Measurements from ENCODE around the gene TUBA4A. TPM values are rescaled to one million over a fixed set of nuclear protein-coding genes. Genes with fewer than 3 reads are reported as not detected.

Gene TUBA4A
- total RNA-seq, result 0.47 to 1.1 TPM (median 0.63 TPM) in 3 replicates

DNA sequence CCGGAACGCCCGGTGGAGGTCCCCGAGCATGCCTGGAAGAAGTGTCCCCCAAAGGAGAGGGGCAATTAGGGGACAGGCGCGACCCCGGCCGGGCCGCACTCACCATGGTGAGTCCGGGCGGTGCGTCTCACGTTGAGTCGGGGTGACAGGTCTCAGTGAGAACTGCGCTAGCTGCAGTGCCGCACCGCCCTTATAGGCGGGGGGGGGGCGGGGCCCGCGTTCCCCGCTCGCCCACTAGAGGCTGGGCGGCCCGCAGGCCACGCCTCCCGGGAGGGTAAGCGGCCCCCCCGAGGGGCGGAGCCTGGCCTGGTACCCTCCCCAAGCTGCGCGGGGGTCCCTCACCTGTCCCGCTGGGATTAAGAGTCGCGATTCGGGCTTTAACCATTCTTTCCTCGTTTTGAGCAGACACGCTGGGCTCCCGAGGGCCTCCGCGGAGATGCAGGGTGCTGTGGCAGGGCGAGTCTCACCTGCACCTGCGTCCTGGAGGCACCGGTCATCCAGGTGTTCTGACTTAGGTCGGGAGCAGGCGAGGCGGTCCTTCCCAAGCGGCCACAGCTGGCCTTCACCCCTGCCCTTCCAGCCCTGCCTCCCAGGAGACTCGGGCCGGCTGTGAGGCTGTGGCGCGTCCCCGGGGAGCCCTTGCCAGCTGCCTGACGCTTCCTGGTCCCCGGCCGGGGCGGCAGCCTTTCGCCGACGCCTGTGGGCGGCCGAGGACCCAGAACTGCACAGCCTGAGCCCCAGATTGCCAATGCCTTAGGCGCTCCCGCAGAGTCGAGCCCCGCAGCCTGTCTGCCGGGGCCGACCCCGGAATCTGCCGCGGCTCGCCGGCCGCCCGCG lies at the start of gene TUBA4A:
Gene TUBA4A (minus strand): TSS at position 166 of the 837 bp plus-strand sequence. CDS start 60 bp downstream, at position 106.
- Mint-ChIP-seq H3K4me1 (peaks cover 25% of the 10 kb centered on the region), H3K27ac (no peak within 1 kb of the TSS)
- TF ChIP-seq, protein P1, sequence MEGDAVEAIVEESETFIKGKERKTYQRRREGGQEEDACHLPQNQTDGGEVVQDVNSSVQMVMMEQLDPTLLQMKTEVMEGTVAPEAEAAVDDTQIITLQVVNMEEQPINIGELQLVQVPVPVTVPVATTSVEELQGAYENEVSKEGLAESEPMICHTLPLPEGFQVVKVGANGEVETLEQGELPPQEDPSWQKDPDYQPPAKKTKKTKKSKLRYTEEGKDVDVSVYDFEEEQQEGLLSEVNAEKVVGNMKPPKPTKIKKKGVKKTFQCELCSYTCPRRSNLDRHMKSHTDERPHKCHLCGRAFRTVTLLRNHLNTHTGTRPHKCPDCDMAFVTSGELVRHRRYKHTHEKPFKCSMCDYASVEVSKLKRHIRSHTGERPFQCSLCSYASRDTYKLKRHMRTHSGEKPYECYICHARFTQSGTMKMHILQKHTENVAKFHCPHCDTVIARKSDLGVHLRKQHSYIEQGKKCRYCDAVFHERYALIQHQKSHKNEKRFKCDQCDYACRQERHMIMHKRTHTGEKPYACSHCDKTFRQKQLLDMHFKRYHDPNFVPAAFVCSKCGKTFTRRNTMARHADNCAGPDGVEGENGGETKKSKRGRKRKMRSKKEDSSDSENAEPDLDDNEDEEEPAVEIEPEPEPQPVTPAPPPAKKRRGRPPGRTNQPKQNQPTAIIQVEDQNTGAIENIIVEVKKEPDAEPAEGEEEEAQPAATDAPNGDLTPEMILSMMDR (IDR thresholded peaks at IDR 0.05; ENCODE audit: unreplicated experiment), result no peak

DNA sequence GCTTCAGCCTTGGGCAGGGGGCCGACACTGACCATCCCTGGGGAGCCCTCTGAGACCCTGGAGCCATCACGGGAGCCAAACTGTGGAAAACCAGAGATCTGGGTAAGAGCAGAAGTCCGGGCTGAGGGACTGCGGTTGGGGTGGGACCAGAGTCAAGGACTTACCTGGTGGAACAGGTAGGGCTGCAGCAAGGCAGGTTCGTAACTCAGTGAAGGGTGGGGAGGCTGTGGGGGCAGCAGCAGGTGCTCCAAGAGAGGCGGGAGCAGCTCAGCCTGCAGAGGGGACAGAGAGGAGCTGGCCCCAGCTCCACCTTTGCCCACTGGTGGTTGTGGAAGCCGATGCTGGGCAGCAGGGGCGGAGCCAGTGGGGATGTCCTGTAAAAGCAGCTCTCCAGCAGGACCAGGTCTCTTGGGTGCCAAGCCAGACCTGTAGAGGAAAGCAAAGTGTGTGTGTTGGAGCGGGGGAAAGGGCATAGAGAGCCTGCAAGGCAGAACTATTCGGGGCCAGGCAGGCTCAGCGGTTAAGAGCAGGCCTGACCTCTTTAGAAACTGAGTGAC lies 48.8 kb upstream of the TUBA4A start:
- TF ChIP-seq, protein P1 (IDR thresholded peaks at IDR 0.05; ENCODE audit: unreplicated experiment), result no peak
- peaks cover 92% of the 10 kb centered on the region for H3K27me3 Mint-ChIP-seq (ENCODE audit: low read depth)
- DNase-seq (ENCODE audit: low spot score in 2 of 2, unreplicated experiment in 2 of 2), result no peak

More for the DNA sequence above, at the start of gene TUBA4A:
- Mint-ChIP-seq H3K4me3 (peak within 1 kb of the TSS; percentile 57), H3K27me3 (ENCODE audit: low read depth) (peaks cover 75% of the 10 kb centered on the region), H3K9me3 (no peaks in the 10 kb centered on the region), H3K36me3 (no peaks in the 10 kb centered on the region)
- DNase-seq (ENCODE audit: low spot score in 2 of 2, unreplicated experiment in 2 of 2), result peak in 1 of 2 experiments; percentile 58

DNA sequence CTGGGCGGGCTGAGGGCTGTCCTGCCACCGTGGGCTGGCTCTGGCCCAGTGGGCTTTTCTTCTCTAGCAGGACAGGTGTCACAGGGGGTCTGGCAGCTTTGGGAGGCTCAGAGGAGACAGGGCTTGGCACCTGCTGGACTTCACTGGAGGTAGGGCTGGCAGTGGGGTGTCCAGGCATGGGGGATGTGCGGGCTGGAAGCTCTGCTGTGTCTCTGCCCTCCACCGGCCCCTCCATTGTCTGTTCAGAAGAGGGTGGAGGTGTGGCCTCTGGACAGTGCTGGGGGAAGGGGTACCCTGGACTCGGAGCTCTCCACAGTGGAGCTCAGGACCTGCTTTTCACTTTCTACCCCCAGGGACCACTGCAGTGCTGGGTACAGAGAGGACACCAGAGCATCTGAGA lies 46.3 kb upstream of the TUBA4A start:
- no peaks in the 10 kb centered on the region for H3K9me3 Mint-ChIP-seq
- H3K27me3 Mint-ChIP-seq (ENCODE audit: low read depth), result peaks cover 82% of the 10 kb centered on the region
- no peak for DNase-seq (ENCODE audit: low spot score in 2 of 2, unreplicated experiment in 2 of 2)
- no peak overlapping the region for H3K4me3 Mint-ChIP-seq
- no peaks in the 10 kb centered on the region for H3K36me3 Mint-ChIP-seq
- TF ChIP-seq, protein P1 (IDR thresholded peaks at IDR 0.05; ENCODE audit: unreplicated experiment), result no peak
- no peak overlapping the region for H3K27ac Mint-ChIP-seq
- H3K4me1 Mint-ChIP-seq, result peaks cover 2% of the 10 kb centered on the region

More for the DNA sequence above, 48.8 kb upstream of the TUBA4A start:
- Mint-ChIP-seq H3K27ac (no peak overlapping the region), H3K4me3 (no peak overlapping the region), H3K4me1 (no peaks in the 10 kb centered on the region), H3K9me3 (no peaks in the 10 kb centered on the region), H3K36me3 (no peaks in the 10 kb centered on the region)

DNA sequence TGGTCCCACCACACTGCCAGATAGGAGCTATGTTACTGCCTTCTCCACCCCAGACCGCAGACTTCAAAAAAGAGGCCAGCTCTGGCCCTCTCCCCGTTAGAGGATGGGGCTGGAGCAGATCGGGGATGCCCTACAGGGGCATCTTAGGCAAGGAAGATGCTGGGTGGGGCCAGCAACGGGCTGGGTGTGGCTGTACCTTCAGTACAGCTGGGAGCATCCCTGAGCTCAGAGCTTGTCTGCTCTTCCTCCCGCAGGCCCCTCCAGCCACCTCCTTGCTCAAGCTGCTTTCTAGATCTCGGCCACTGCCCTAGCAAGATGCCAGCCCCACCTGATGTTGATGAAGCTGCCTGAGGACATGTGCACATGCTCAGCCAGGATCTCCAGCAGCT lies 45.6 kb upstream of the TUBA4A start:
- TF ChIP-seq, protein P1 (IDR thresholded peaks at IDR 0.05; ENCODE audit: unreplicated experiment), result no peak
- peaks cover 4% of the 10 kb centered on the region for H3K4me1 Mint-ChIP-seq
- H3K27ac Mint-ChIP-seq, result no peak overlapping the region
- no peak overlapping the region for H3K4me3 Mint-ChIP-seq
- no peaks in the 10 kb centered on the region for H3K9me3 Mint-ChIP-seq
- peaks cover 77% of the 10 kb centered on the region for H3K27me3 Mint-ChIP-seq (ENCODE audit: low read depth)
- H3K36me3 Mint-ChIP-seq, result no peaks in the 10 kb centered on the region
- DNase-seq (ENCODE audit: low spot score in 2 of 2, unreplicated experiment in 2 of 2), result no peak

DNA sequence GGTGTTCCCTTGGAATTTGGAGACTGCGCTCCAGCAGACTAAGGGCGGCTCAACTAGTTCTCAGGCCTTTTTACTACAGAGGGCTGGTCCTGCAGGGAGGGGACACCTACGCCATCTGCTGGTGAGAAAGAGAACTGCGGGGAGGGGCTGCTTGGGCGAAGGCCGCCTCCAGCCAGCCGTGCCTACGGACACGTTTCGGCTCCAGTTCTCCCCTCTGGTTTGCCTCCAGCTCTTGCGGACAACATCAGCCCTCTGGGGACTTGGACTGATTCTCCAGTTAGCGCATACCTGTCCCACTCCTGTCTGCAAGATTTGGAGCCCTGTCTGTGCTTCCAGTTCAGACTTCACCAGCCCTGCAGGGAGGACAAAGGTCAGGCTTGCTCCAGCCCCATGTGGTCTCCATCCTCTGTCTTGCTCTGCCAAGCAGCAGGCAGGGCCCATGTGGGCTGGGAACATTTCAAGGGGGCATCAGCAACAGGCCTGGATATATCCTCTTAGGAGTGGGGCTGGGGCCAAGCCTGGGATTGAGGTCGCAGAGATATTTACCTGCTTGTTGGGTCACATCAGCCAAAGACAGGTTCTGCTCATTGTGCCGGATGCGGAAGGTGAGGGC lies 45.1 kb upstream of the TUBA4A start:
- TF ChIP-seq, protein P1 (IDR thresholded peaks at IDR 0.05; ENCODE audit: unreplicated experiment), result peak; percentile 99
- H3K27ac Mint-ChIP-seq, result no peak overlapping the region
- no peaks in the 10 kb centered on the region for H3K36me3 Mint-ChIP-seq
- H3K9me3 Mint-ChIP-seq, result no peaks in the 10 kb centered on the region
- peaks cover 73% of the 10 kb centered on the region for H3K27me3 Mint-ChIP-seq (ENCODE audit: low read depth)
- H3K4me3 Mint-ChIP-seq, result no peak overlapping the region
- peak; percentile 61 to 96 for DNase-seq (ENCODE audit: low spot score in 2 of 2, unreplicated experiment in 2 of 2)
- peaks cover 9% of the 10 kb centered on the region for H3K4me1 Mint-ChIP-seq
